PFSK-1 (cell line): ENCODE measurements around the gene COL4A6.

Source experiments
- FOXP2 ChIP-seq: optimal IDR thresholded peaks from 2 replicates; pipeline ENCODE3; 2011; ENCODE audit warnings: borderline replicate concordance, control low read depth, inconsistent platforms; ENCODE audit not compliant: insufficient read depth; ENCODE audit errors: extremely low read length, extremely low read depth
- POLR2AphosphoS5 ChIP-seq: IDR thresholded peaks from 2 replicates; pipeline ENCODE4 v1.6.1; 2012; ENCODE audit warnings: low read depth, mild to moderate bottlenecking, control low read depth, low read length, moderate library complexity
- SIN3A ChIP-seq: IDR thresholded peaks from 2 replicates; pipeline ENCODE4 v1.6.1; 2012; ENCODE audit warnings: mild to moderate bottlenecking, low read length, moderate library complexity, borderline replicate concordance; ENCODE audit not compliant: insufficient read depth
- TAF1 ChIP-seq: IDR thresholded peaks from 2 replicates; pipeline ENCODE4 v1.6.1; 2012; ENCODE audit warnings: low read length, control low read depth, borderline replicate concordance; ENCODE audit not compliant: insufficient read depth
- TF ChIP-seq, protein P1 (sequence below), 2 experiments: IDR thresholded peaks; 2 replicates each; pipeline versions ENCODE4 v1.6.1 to v1.8.0; 2011 to 2012; ENCODE audit warnings: low read depth in 2 of 2, low read length in 2 of 2, control low read depth in 1 of 2, inconsistent platforms in 1 of 2, mild to moderate bottlenecking in 1 of 2, moderate library complexity in 1 of 2; ENCODE audit not compliant: insufficient read depth in 1 of 2

The COL4A6 gene

GRCh38 chrX:108426262-108426661 lies 12.0 kb downstream of the COL4A6 start:
- TF ChIP-seq, protein P1, sequence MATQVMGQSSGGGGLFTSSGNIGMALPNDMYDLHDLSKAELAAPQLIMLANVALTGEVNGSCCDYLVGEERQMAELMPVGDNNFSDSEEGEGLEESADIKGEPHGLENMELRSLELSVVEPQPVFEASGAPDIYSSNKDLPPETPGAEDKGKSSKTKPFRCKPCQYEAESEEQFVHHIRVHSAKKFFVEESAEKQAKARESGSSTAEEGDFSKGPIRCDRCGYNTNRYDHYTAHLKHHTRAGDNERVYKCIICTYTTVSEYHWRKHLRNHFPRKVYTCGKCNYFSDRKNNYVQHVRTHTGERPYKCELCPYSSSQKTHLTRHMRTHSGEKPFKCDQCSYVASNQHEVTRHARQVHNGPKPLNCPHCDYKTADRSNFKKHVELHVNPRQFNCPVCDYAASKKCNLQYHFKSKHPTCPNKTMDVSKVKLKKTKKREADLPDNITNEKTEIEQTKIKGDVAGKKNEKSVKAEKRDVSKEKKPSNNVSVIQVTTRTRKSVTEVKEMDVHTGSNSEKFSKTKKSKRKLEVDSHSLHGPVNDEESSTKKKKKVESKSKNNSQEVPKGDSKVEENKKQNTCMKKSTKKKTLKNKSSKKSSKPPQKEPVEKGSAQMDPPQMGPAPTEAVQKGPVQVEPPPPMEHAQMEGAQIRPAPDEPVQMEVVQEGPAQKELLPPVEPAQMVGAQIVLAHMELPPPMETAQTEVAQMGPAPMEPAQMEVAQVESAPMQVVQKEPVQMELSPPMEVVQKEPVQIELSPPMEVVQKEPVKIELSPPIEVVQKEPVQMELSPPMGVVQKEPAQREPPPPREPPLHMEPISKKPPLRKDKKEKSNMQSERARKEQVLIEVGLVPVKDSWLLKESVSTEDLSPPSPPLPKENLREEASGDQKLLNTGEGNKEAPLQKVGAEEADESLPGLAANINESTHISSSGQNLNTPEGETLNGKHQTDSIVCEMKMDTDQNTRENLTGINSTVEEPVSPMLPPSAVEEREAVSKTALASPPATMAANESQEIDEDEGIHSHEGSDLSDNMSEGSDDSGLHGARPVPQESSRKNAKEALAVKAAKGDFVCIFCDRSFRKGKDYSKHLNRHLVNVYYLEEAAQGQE (IDR thresholded peaks at IDR 0.05; ENCODE audit: insufficient read depth in 1 of 2, low read depth in 2 of 2, low read length in 2 of 2) = no peak
- TF ChIP-seq TAF1 (no peak), FOXP2 (no peak), SIN3A (no peak), POLR2AphosphoS5 (no peak)

DNA sequence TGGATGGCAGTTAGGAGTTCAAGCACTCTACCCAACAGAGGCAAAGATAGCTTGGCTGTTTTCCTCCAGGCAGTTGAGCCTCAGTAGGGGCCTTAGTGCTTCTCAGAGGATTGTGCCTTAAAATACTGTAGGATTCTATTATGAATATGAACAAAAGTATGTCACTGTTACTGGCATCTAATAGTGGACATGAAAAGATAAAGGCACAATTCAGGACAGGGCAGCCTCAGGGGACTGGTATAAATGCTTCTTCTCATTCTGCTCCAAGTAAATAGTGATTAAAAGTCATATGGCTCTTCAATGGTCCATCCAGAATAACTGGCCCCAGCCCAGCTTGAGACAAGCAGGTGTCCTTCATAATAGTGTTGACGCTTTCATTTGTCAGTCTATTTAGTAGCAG lies 17.7 kb downstream of the COL4A6 start:
- TF ChIP-seq, protein P1 (IDR thresholded peaks at IDR 0.05; ENCODE audit: insufficient read depth in 1 of 2, low read depth in 2 of 2, low read length in 2 of 2) = no peak

DNA sequence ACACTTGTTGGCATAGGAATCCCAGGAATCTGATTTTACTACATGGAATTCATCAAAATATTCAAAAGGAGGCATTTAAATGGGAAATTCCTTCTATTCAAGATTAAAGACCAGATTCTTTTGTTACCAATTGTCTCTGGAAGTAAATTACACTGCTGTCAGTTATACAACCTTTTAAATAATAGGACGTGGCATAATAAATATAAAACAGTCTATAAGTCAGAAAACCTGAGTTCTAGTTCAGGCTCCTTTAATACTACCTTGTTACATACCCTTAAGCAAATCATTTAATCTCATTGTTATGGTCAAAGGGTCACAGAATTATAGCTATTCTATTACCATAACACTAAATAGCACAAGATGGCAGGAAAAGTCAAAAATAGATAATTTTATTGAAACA lies 18.8 kb downstream of the COL4A6 start:
- TF ChIP-seq FOXP2 = no peak
- no peak for TF ChIP-seq TAF1
- TF ChIP-seq, protein P1 (IDR thresholded peaks at IDR 0.05; ENCODE audit: insufficient read depth in 1 of 2, low read depth in 2 of 2, low read length in 2 of 2) = no peak

DNA sequence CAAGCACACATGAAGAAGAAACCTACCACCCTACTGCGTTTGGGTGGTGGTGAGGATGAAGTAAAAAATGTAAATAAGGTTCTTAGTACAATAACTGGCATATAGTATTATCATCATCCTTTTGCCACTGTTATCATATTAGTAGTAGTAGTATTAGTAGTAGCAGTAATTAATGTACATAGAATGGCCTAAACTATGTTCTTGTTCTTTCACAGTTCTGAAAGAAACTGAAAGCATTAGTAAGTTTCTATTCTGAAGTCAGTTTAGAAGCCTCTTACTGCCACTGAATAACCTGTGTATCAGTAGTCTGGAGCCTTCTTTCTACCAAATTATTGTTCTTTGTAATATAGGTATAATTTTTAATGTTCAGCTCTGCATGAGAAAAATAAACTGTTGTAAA lies 21.0 kb downstream of the COL4A6 start:
- TF ChIP-seq POLR2AphosphoS5 (no peak), FOXP2 (no peak), TAF1 (no peak), SIN3A (no peak)
- TF ChIP-seq, protein P1 (IDR thresholded peaks at IDR 0.05; ENCODE audit: insufficient read depth in 1 of 2, low read depth in 2 of 2, low read length in 2 of 2) = no peak

DNA sequence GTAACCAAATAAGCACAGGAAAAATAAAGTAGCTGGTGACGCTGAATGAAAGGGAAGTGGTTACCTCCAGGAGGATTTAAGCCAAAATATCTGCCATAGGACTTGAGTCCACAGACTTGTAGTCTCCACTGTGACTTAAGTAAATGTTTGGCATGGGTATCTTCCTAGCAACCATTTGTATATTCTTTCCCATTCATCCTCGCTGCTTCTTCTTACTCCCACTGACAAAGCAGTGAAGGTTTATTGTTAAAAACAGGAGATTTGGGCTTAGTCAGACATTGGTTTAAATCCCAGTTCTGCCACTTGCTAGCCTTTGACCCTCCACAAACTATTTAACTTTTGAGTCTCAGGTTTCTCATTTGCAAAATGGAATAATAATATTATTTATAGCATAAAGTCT lies 22.3 kb downstream of the COL4A6 start:
- TF ChIP-seq TAF1 (no peak), POLR2AphosphoS5 (no peak), FOXP2 (no peak), SIN3A (no peak)
- TF ChIP-seq, protein P1 (IDR thresholded peaks at IDR 0.05; ENCODE audit: insufficient read depth in 1 of 2, low read depth in 2 of 2, low read length in 2 of 2) = no peak
